B cell (primary cell): ENCODE data around the gene USF1. TPM values are rescaled to one million over a fixed set of nuclear protein-coding genes. Genes with fewer than 3 reads are reported as not detected.
"Not testable (repeated sequence)": the region's sequence is repeated elsewhere in the genome, so short reads cannot be mapped to it uniquely, and the experiment has no call there.

Experiments
- ATAC-seq: fragments of 200-7000 bp; cut with Tn5 transposase; one replicate; pipeline ENCODE4 v1.10.0; 2021; ENCODE audit warnings: low read depth, mild to moderate bottlenecking, moderate number of reproducible peaks, moderate library complexity
- CTCF ChIA-PET: fragments of 350-600 bp; sonication (Branson Sonifier 250); formaldehyde crosslinking; loops from one replicate; lab custom pipeline; 2021; ENCODE audit warnings: antibody characterized with exemption, inconsistent platforms; lab: Charles Lee
- POLR2A ChIA-PET: fragments of 350-600 bp; sonication (Branson Sonifier 250); formaldehyde crosslinking; loops from one replicate; lab custom pipeline; 2021; ENCODE audit warnings: antibody characterized with exemption; lab: Charles Lee
- DNase-seq: peaks from one replicate; pipeline ENCODE4 v3.0.0; 2013
- H2AFZ ChIP-seq: 2 replicates; pipeline ENCODE4 v1.6.1; 2012; ENCODE audit warnings: mild to moderate bottlenecking, low read depth, low read length; ENCODE audit not compliant: insufficient read depth, poor library complexity, severe bottlenecking
- H3K27ac ChIP-seq, 2 donors: 1 replicate in 1 of 2; 2 replicates in 1 of 2; pipeline ENCODE4 v1.5.1; 2012 to 2013; ENCODE audit warnings: low read length in 2 of 2, mild to moderate bottlenecking in 2 of 2, moderate library complexity in 1 of 2
- H3K27me3 ChIP-seq, 4 experiments: fragments of 200-600 bp in 1 of 4; sonication (generic) in 1 of 4; replicated peaks in 1 of 4; 1 replicate in 2 of 4; 2 replicates in 2 of 4; pipeline versions ENCODE4 v1.6.1 to v1.7.0; 2013 to 2016; ENCODE audit warnings: low read length in 3 of 4, mild to moderate bottlenecking in 2 of 4, mixed read lengths in 1 of 4, moderate library complexity in 1 of 4; ENCODE audit not compliant: insufficient read depth in 4 of 4, control insufficient read depth in 3 of 4; ENCODE audit errors: control extremely low read depth in 1 of 4
- H3K36me3 ChIP-seq, 2 experiments: replicated peaks in 1 of 2; 1 replicate in 1 of 2; 2 replicates in 1 of 2; pipeline versions ENCODE4 v1.6.1 to v1.7.1; 2013; ENCODE audit warnings: low read length in 1 of 2; ENCODE audit not compliant: insufficient read depth in 2 of 2, control insufficient read depth in 1 of 2; ENCODE audit errors: control extremely low read depth in 1 of 2, extremely low read depth in 1 of 2
- H3K4me1 ChIP-seq, 2 donors: fragments of 200-600 bp in 1 of 2; sonication (generic) in 1 of 2; 1 replicate in 1 of 2; 2 replicates in 1 of 2; pipeline versions ENCODE4 v1.5.1 to v1.6.1; 2013 to 2017; ENCODE audit warnings: low read length in 2 of 2; ENCODE audit not compliant: control insufficient read depth in 2 of 2, insufficient read depth in 2 of 2
- H3K4me2 ChIP-seq: replicated peaks from 2 replicates; pipeline ENCODE3; 2012; ENCODE audit warnings: mild to moderate bottlenecking, low read depth, low read length; ENCODE audit not compliant: poor library complexity, severe bottlenecking
- H3K4me3 ChIP-seq, 5 experiments: fragments of 200-600 bp in 1 of 5; sonication (generic) in 1 of 5; 1 replicate in 3 of 5; 2 replicates in 2 of 5; pipeline versions ENCODE4 v1.5.1 to v1.7.0; 2011 to 2016; ENCODE audit warnings: low read length in 4 of 5, mild to moderate bottlenecking in 4 of 5, low read depth in 2 of 5, control low read depth in 1 of 5, moderate library complexity in 1 of 5; ENCODE audit not compliant: insufficient read depth in 1 of 5; ENCODE audit errors: control extremely low read depth in 1 of 5, extremely low read depth in 1 of 5
- H3K79me2 ChIP-seq: fragments of 200-600 bp; sonication (generic); one replicate; pipeline ENCODE4 v1.6.0; 2016; ENCODE audit warnings: low read length; ENCODE audit not compliant: control insufficient read depth, insufficient read depth
- H3K9ac ChIP-seq: fragments of 200-600 bp; sonication (generic); 2 replicates; pipeline ENCODE4 v1.6.1; 2017; ENCODE audit warnings: mild to moderate bottlenecking, low read length, moderate library complexity
- H3K9me3 ChIP-seq, 3 donors: one replicate each; pipeline versions ENCODE4 v1.6.1 to v1.7.1; 2013; ENCODE audit warnings: low read length in 2 of 3; ENCODE audit not compliant: control insufficient read depth in 2 of 3, insufficient read depth in 1 of 3; ENCODE audit errors: control extremely low read depth in 1 of 3
- H4K20me1 ChIP-seq: 2 replicates; pipeline ENCODE4 v1.6.0; 2012; ENCODE audit warnings: mild to moderate bottlenecking, low read length; ENCODE audit not compliant: insufficient read depth, control insufficient read depth, poor library complexity, severe bottlenecking
- H3K27ac Mint-ChIP-seq: one replicate; pipeline ENCODE4 v1.8.0; 2021; ENCODE audit warnings: mixed read lengths
- H3K27me3 Mint-ChIP-seq: one replicate; pipeline ENCODE4 v1.8.0; 2021; ENCODE audit warnings: mixed read lengths
- H3K4me1 Mint-ChIP-seq: one replicate; pipeline ENCODE4 v1.8.0; 2021; ENCODE audit warnings: mixed read lengths
- H3K4me3 Mint-ChIP-seq: one replicate; pipeline ENCODE4 v1.8.0; 2021; ENCODE audit warnings: mixed read lengths
- H3K9me3 Mint-ChIP-seq: one replicate; pipeline ENCODE4 v1.8.0; 2022; ENCODE audit warnings: mixed read lengths; ENCODE audit not compliant: insufficient read depth
- EZH2 ChIP-seq: IDR thresholded peaks from 2 replicates; pipeline ENCODE4 v1.6.1; 2012; ENCODE audit warnings: borderline replicate concordance, low read depth, mild to moderate bottlenecking, moderate library complexity, low read length; ENCODE audit not compliant: insufficient read depth, poor library complexity, severe bottlenecking
- WGBS: methylation state at CpG from one replicate; pipeline ENCODE4 v1.1.5; 2013; ENCODE audit warnings: missing lambda C conversion rate; ENCODE audit not compliant: insufficient coverage; 5-methylcytosine and 5-hydroxymethylcytosine counted together
- intact Hi-C: fragments of 100-400 bp; cut with micrococcal nuclease; formaldehyde crosslinking; loops from one replicate; pipeline ENCODE4 v1.10.0; 2022
- polyA plus RNA-seq: library from polyadenylated mRNA; depleted of rRNA; stranded (reverse); fragments of >200 nt; gene quantifications from 2 replicates; pipeline ENCODE4 v1.2.3, GENCODE V29; 2012
- total RNA-seq, 2 donors: library from RNA; stranded (reverse); fragments of 120-200 nt in 1 of 2; gene quantifications; 1 replicate in 1 of 2; 2 replicates in 1 of 2; pipeline versions ENCODE4 v1.2.3 to v1.2.4, GENCODE V29; 2013 to 2022
- TF ChIP-seq, protein P1 (sequence below): fragments of 200-600 bp; IDR thresholded peaks from one replicate; pipeline ENCODE4 v1.8.0; 2022; ENCODE audit warnings: antibody characterized with exemption, mild to moderate bottlenecking

The USF1 gene
- total and polyA plus RNA-seq, 2 donors (not counting 1 experiment from before 2014, with no cell fraction given), result 192 to 249 TPM

DNA sequence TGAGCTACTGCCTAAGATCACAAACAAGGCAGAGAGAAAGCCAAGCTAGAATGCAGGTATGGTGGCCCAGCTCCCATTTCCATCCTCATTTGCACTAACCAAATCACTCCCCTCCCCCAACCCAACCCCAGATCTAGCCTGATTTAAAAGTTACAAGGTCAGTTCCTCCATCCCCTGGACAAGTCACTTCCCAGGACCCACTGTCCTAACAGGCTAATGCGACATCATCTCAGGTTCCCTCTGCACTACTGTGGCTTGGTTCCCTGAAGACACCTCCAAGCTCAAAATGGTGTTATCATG, 27.2 kb downstream of the USF1 start:
- CTCF ChIA-PET, result interaction anchor here (0.9 to 3.6 kb wide), 4 partner anchors 21 to 67 kb away, joined by 4 to 22 read pairs (median 5); partner anchors contain the start of gene USF1
- Mint-ChIP-seq H3K4me3 (no peak overlapping the region), H3K9me3 (no peaks in the 10 kb centered on the region), H3K27me3 (no peaks in the 10 kb centered on the region), H3K27ac (no peak overlapping the region), H3K4me1 (peaks cover 32% of the 10 kb centered on the region)
- H3K9me3 ChIP-seq, result no peaks in the 10 kb centered on the region
- no peak overlapping the region for H3K9ac ChIP-seq
- no peak overlapping the region for H2AFZ ChIP-seq
- no peaks in the 10 kb centered on the region for H4K20me1 ChIP-seq
- 100% methylated on average over 1 of the region's 1 CpG for WGBS
- no peak overlapping the region for H3K4me3 ChIP-seq
- DNase-seq, result no peak
- no peak overlapping the region for H3K4me2 ChIP-seq
- H3K79me2 ChIP-seq, result peaks cover 5% of the 10 kb centered on the region
- intact Hi-C loops, result no loop called here
- no peak overlapping the region for H3K27ac ChIP-seq
- TF ChIP-seq, protein P1, sequence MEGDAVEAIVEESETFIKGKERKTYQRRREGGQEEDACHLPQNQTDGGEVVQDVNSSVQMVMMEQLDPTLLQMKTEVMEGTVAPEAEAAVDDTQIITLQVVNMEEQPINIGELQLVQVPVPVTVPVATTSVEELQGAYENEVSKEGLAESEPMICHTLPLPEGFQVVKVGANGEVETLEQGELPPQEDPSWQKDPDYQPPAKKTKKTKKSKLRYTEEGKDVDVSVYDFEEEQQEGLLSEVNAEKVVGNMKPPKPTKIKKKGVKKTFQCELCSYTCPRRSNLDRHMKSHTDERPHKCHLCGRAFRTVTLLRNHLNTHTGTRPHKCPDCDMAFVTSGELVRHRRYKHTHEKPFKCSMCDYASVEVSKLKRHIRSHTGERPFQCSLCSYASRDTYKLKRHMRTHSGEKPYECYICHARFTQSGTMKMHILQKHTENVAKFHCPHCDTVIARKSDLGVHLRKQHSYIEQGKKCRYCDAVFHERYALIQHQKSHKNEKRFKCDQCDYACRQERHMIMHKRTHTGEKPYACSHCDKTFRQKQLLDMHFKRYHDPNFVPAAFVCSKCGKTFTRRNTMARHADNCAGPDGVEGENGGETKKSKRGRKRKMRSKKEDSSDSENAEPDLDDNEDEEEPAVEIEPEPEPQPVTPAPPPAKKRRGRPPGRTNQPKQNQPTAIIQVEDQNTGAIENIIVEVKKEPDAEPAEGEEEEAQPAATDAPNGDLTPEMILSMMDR, result no peak
- no peak for TF ChIP-seq EZH2
- no peak for ATAC-seq
- H3K36me3 ChIP-seq, result no peaks in the 10 kb centered on the region
- H3K27me3 ChIP-seq, result no peaks in the 10 kb centered on the region
- peaks cover 27 to 31% of the 10 kb centered on the region in 2 donors for H3K4me1 ChIP-seq
- POLR2A ChIA-PET, result interaction anchor here (0.9 kb wide), 1 partner anchor 114 kb away, joined by 5 read pairs; the partner anchor contains the start of gene DEDD

DNA sequence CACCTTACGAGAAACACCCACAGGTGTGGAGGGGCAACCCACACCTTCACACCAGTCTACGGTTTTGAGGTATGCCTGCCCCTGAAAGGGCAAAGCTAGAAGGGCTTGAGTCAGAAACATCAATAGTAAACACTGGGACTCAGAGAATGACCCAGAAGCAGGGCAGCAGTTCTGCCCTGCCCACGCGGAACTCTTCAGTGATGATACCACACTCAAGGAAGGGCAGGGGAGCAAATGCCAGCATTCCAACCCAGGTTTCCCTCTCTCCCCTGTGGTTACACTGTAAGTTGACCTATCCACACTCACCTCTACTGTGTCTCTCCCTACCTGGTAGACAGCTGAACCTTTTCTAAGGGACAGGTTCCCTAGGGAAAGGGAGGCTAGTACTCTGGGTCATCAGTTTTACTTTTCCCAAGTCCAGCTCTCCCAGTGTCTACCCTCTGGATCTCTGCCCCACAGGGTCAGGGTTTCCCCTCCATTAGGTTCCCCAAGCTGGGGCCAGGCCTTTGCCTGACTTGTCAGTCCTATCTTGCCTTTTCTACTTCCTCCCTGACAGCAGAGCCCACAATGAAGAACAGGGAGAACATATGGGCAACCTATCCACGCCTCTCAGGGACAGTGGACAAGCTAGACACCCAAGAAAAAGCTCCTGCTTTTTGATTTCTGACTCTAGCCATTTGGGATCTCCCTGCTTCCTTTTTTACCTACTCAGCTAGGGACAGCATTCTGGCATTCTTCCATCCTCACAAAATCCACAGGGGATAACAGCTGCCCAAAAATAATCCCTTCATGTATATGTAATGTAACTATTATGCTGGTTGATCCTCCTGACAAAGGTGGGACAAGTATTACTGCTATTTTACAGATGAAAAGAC, 27.8 kb downstream of the USF1 start:
- Histone ChIP-seq H3K4me2 (no peak overlapping the region), H3K36me3 (no peaks in the 10 kb centered on the region), H3K27me3 (no peaks in the 10 kb centered on the region), H3K4me3 (no peak overlapping the region), H3K27ac (no peak overlapping the region), H3K9ac (no peak overlapping the region), H3K79me2 (peaks cover 5% of the 10 kb centered on the region), H3K9me3 (no peaks in the 10 kb centered on the region), H2AFZ (no peak overlapping the region), H3K4me1 (peaks cover 33 to 37% of the 10 kb centered on the region in 2 donors), H4K20me1 (no peaks in the 10 kb centered on the region)
- H3K27ac Mint-ChIP-seq, result no peak overlapping the region
- POLR2A ChIA-PET, result interaction anchor here (0.9 kb wide), 1 partner anchor 115 kb away, joined by 5 read pairs; the partner anchor contains the start of gene DEDD
- intact Hi-C loops, result no loop called here
- H3K9me3 Mint-ChIP-seq, result no peaks in the 10 kb centered on the region
- no peaks in the 10 kb centered on the region for H3K27me3 Mint-ChIP-seq
- DNase-seq (no peak), ATAC-seq (no peak)
- no peak for TF ChIP-seq EZH2
- TF ChIP-seq, protein P1, result no peak
- H3K4me1 Mint-ChIP-seq, result peaks cover 38% of the 10 kb centered on the region
- 96% methylated on average over 5 of the region's 5 CpGs for WGBS
- H3K4me3 Mint-ChIP-seq, result no peak overlapping the region
- CTCF ChIA-PET, result interaction anchor here (0.9 to 3.6 kb wide), 4 partner anchors 20 to 66 kb away, joined by 4 to 22 read pairs (median 5); partner anchors contain the start of gene USF1

DNA sequence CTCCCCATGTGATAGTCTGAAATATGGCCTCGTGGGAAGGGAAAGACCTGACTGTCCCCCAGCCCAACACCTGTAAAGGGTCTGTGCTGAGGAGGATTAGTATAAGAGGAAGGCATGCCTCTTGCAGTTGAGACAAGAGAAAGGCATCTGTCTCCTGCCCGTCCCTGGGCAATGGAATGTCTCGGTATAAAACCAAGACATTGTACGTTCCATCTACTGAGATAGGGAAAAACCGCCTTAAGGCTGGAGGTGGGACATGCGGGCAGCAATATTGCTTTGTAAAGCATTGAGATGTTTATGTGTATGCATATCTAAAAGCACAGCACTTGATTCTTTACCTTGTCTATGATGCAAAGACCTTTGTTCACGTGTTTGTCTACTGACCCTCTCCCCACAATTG, 28.6 kb downstream of the USF1 start:
- H2AFZ ChIP-seq, H3K27me3 Mint-ChIP-seq, H3K27me3 ChIP-seq, H4K20me1 ChIP-seq, POLR2A ChIA-PET, H3K4me3 Mint-ChIP-seq, H3K4me3 ChIP-seq, H3K27ac ChIP-seq, H3K9ac ChIP-seq, ATAC-seq, H3K4me2 ChIP-seq, H3K79me2 ChIP-seq, H3K36me3 ChIP-seq, H3K9me3 Mint-ChIP-seq, CTCF ChIA-PET, intact Hi-C loops, DNase-seq, H3K9me3 ChIP-seq: not testable (repeated sequence)
- whole genome bisulfite sequencing, result 100% methylated on average over 1 of the region's 7 CpGs
- peaks cover 43% of the 10 kb centered on the region for H3K4me1 Mint-ChIP-seq
- H3K27ac Mint-ChIP-seq, result peak overlapping the region; percentile 20
- H3K4me1 ChIP-seq, result peaks cover 37 to 43% of the 10 kb centered on the region in 2 donors
